K562 (cell line): ENCODE data around the gene FSCN2. TPM values are rescaled to one million over a fixed set of nuclear protein-coding genes. Genes with fewer than 3 reads are reported as not detected.
A peak's percentile ranks its signal among the peaks of the same experiment; 100 is the strongest.

Experiments used
- ADNP ChIP-seq: fragments of 200-800 bp; sonication (Bioruptor generic); IDR thresholded peaks from 2 replicates; pipeline ENCODE4 v1.6.1; 2016; ENCODE audit warnings: missing genetic modification characterization, missing compliant biosample characterization
- ATF3 ChIP-seq, 2 experiments: fragments of 450-650 bp in 1 of 2; sonication (generic) in 1 of 2; formaldehyde crosslinking in 1 of 2; IDR thresholded peaks in 1 of 2; conservative IDR thresholded peaks in 1 of 2; 2 replicates each; pipeline versions ENCODE4 v1.6.1 to v1.8.1; 2016 to 2023; ENCODE audit warnings: mild to moderate bottlenecking in 2 of 2, moderate library complexity in 2 of 2, inconsistent platforms in 1 of 2, missing genetic modification reagents in 1 of 2
- CHD2 ChIP-seq: IDR thresholded peaks from 2 replicates; pipeline ENCODE4 v1.6.1; 2011; ENCODE audit warnings: low read depth, low read length
- MIER1 ChIP-seq: fragments of 450-650 bp; IDR thresholded peaks from 2 replicates; pipeline ENCODE4 v1.6.1; 2016; ENCODE audit warnings: antibody characterized with exemption, mild to moderate bottlenecking, low read depth
- MITF ChIP-seq: IDR thresholded peaks from 2 replicates; pipeline ENCODE4 v1.6.1; 2014; ENCODE audit warnings: antibody characterized with exemption
- NR2C1 ChIP-seq, 2 experiments: fragments of 450-650 bp; IDR thresholded peaks; 2 replicates each; pipeline ENCODE4 v1.6.1; 2017; ENCODE audit warnings: mild to moderate bottlenecking in 2 of 2, antibody characterized with exemption in 1 of 2, inconsistent platforms in 1 of 2, missing compliant biosample characterization in 1 of 2, missing genetic modification characterization in 1 of 2
- PURB ChIP-seq: sonication (generic); formaldehyde crosslinking; IDR thresholded peaks from 2 replicates; pipeline ENCODE4 v1.9.0; 2021; ENCODE audit warnings: low read depth, mild to moderate bottlenecking, missing genetic modification reagents
- RAD51 ChIP-seq: fragments of 450-650 bp; IDR thresholded peaks from 2 replicates; pipeline ENCODE4 v1.7.1; 2016; ENCODE audit warnings: low read depth, mild to moderate bottlenecking, borderline replicate concordance
- RFX1 ChIP-seq: fragments of 450-650 bp; IDR thresholded peaks from 2 replicates; pipeline ENCODE4 v1.6.1; 2016; ENCODE audit warnings: mild to moderate bottlenecking, moderate library complexity
- TBP ChIP-seq: optimal IDR thresholded peaks from 2 replicates; pipeline ENCODE3; 2011; ENCODE audit warnings: low read depth, low read length, improper control_type of control experiment
- USF2 ChIP-seq: sonication (generic); formaldehyde crosslinking; IDR thresholded peaks from 2 replicates; pipeline ENCODE4 v1.5.0; 2020; ENCODE audit warnings: missing genetic modification reagents
- ZKSCAN3 ChIP-seq: fragments of 250-450 bp; sonication (Bioruptor Pico); IDR thresholded peaks from 2 replicates; pipeline ENCODE4 v1.4.0; 2020
- ZNF143 ChIP-seq: sonication (generic); formaldehyde crosslinking; IDR thresholded peaks from 2 replicates; pipeline ENCODE4 v1.9.0; 2022; ENCODE audit warnings: mild to moderate bottlenecking, missing genetic modification reagents
- ZNF561 ChIP-seq: fragments of 450-650 bp; formaldehyde crosslinking; conservative IDR thresholded peaks from 2 replicates; pipeline ENCODE4 v1.4.0; 2020; ENCODE audit warnings: mild to moderate bottlenecking, moderate library complexity
- ZNF57 ChIP-seq: fragments of 450-650 bp; formaldehyde crosslinking; IDR thresholded peaks from 2 replicates; pipeline ENCODE4 v1.4.0; 2020; ENCODE audit warnings: mild to moderate bottlenecking, moderate library complexity
- ZNF696 ChIP-seq: fragments of 250-450 bp; sonication (Bioruptor Pico); conservative IDR thresholded peaks from 2 replicates; pipeline ENCODE4 v1.4.0; 2020; ENCODE audit warnings: mild to moderate bottlenecking, moderate library complexity
- ZZZ3 ChIP-seq: fragments of 450-650 bp; IDR thresholded peaks from 2 replicates; pipeline ENCODE4 v1.6.1; 2016; ENCODE audit warnings: antibody characterized with exemption, mild to moderate bottlenecking, moderate library complexity
- polyA plus RNA-seq, 8 experiments: library from polyadenylated mRNA; depleted of rRNA in 4 of 8; stranded (reverse) in 5 of 8; unstranded in 3 of 8; fragments of >200 nt; fragmentation: Nextera tagmentation in 2 of 8; fragmentation: Illumina TruSeq in 1 of 8; extraction: Ambion mirVana in 2 of 8; extraction: Trizol in 1 of 8; gene quantifications; 2 replicates each; pipeline versions ENCODE4 v1.2.1 to v1.2.3, GENCODE V29; 2011 to 2014; ENCODE audit warnings: inconsistent platforms in 1 of 8, missing spikeins in 1 of 8
- total RNA-seq, 7 experiments: library from RNA; depleted of rRNA in 6 of 7; stranded (reverse); fragments of >200 nt in 6 of 7; fragmentation: Illumina TruSeq in 2 of 7; extraction: Trizol in 2 of 7; gene quantifications; 2 replicates each; pipeline versions ENCODE4 v1.2.1 to v1.2.3, GENCODE V29; 2011 to 2021; ENCODE audit warnings: low replicate concordance in 1 of 7
- TF ChIP-seq, protein P1 (sequence below): sonication (generic); formaldehyde crosslinking; IDR thresholded peaks from 2 replicates; pipeline ENCODE4 v1.9.0; 2022; ENCODE audit warnings: mild to moderate bottlenecking, missing genetic modification reagents
- TF ChIP-seq, protein P2 (sequence below): sonication (generic); formaldehyde crosslinking; IDR thresholded peaks from 2 replicates; pipeline ENCODE4 v1.8.0; 2022; ENCODE audit warnings: mild to moderate bottlenecking, low read depth, missing genetic modification reagents
- TF ChIP-seq, protein P3 (sequence below): sonication (generic); formaldehyde crosslinking; IDR thresholded peaks from 2 replicates; pipeline ENCODE4 v1.8.0; 2022; ENCODE audit warnings: mild to moderate bottlenecking, missing genetic modification reagents

FSCN2 gene
- total and polyA plus RNA-seq, 9 of the 15 experiments (the other 6 are each of a cell fraction or from before 2014, with no cell fraction given), result 0.08 TPM; not detected in 8

- TF ChIP-seq ZNF143 (CRISPR knock-in tag) (peak; percentile 56; the same call in 1 of the 2 replicates), ZNF57 (CRISPR knock-in tag) (no peak), TBP (no peak), PURB (no peak), ZZZ3 (no peak), ADNP (tag) (no peak), ZNF696 (CRISPR knock-in tag) (no peak), ZNF561 (CRISPR knock-in tag) (no peak), CHD2 (no peak), NR2C1 (IDR thresholded peaks at IDR 0.05) (no peak), NR2C1 (tag; IDR thresholded peaks at IDR 0.05) (0 out of 2 replicates have a peak, but pooled peaks have one; percentile 12), USF2 (peak; percentile 93), MIER1 (no peak), MITF (no peak), ZKSCAN3 (CRISPR knock-in tag) (no peak), RFX1 (no peak), RAD51 (peak; percentile 88), ATF3 (IDR thresholded peaks at IDR 0.05) (no peak), ATF3 (CRISPR knock-in tag; conservative IDR thresholded peaks at IDR 0.05) (no peak)
- TF ChIP-seq, protein P1, sequence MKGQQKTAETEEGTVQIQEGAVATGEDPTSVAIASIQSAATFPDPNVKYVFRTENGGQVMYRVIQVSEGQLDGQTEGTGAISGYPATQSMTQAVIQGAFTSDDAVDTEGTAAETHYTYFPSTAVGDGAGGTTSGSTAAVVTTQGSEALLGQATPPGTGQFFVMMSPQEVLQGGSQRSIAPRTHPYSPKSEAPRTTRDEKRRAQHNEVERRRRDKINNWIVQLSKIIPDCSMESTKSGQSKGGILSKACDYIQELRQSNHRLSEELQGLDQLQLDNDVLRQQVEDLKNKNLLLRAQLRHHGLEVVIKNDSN (CRISPR knock-in tag), result peak; percentile 95
- TF ChIP-seq, protein P2, sequence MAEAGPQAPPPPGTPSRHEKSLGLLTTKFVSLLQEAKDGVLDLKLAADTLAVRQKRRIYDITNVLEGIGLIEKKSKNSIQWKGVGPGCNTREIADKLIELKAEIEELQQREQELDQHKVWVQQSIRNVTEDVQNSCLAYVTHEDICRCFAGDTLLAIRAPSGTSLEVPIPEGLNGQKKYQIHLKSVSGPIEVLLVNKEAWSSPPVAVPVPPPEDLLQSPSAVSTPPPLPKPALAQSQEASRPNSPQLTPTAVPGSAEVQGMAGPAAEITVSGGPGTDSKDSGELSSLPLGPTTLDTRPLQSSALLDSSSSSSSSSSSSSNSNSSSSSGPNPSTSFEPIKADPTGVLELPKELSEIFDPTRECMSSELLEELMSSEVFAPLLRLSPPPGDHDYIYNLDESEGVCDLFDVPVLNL (CRISPR knock-in tag), result no peak
- TF ChIP-seq, protein P3, sequence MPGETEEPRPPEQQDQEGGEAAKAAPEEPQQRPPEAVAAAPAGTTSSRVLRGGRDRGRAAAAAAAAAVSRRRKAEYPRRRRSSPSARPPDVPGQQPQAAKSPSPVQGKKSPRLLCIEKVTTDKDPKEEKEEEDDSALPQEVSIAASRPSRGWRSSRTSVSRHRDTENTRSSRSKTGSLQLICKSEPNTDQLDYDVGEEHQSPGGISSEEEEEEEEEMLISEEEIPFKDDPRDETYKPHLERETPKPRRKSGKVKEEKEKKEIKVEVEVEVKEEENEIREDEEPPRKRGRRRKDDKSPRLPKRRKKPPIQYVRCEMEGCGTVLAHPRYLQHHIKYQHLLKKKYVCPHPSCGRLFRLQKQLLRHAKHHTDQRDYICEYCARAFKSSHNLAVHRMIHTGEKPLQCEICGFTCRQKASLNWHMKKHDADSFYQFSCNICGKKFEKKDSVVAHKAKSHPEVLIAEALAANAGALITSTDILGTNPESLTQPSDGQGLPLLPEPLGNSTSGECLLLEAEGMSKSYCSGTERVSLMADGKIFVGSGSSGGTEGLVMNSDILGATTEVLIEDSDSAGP (CRISPR knock-in tag), result no peak
Observed at GRCh38 chr17:81494626-81495377, 33.4 kb upstream of the FSCN2 start (continued).
